Fibroblast of lung (primary cell): Measurements from ENCODE around the gene TCTN3.

Source experiments
- CTCF ChIP-seq, 2 donors: IDR thresholded peaks in 1 of 2; conservative IDR thresholded peaks in 1 of 2; 1 replicate in 1 of 2; 2 replicates in 1 of 2; pipeline ENCODE4 v1.5.1; 2011 to 2012; ENCODE audit warnings: low read length in 2 of 2, control low read depth in 1 of 2, inconsistent platforms in 1 of 2, low read depth in 1 of 2, mild to moderate bottlenecking in 1 of 2
- EZH2 ChIP-seq: IDR thresholded peaks from 2 replicates; pipeline ENCODE4 v1.5.1; 2012; ENCODE audit warnings: low read length, control low read depth, mild to moderate bottlenecking; ENCODE audit errors: missing control alignments

GRCh38 chr10:95626500-95626899 lies 67.2 kb downstream of the TCTN3 start:
- TF ChIP-seq CTCF (conservative IDR thresholded peaks at IDR 0.05 in 1 of 2, IDR thresholded peaks at IDR 0.05 in 1 of 2; ENCODE audit: low read depth in 1 of 2, low read length in 2 of 2) (no peak), EZH2 (no peak)
